Transverse colon (tissue), 3 donors: ENCODE data around the gene TAX1BP1.

Experiments
- EP300 ChIP-seq: sonication (generic); formaldehyde crosslinking; IDR thresholded peaks from one replicate; pipeline ENCODE4 v1.6.1; 2017; ENCODE audit warnings: antibody characterized with exemption, low read depth
- TF ChIP-seq, protein P1 (sequence below), 5 experiments: fragments of 200-600 bp in 3 of 5; fragments of 450-650 bp in 2 of 5; sonication (generic) in 3 of 5; IDR thresholded peaks; 1 replicate in 2 of 5; 2 replicates in 3 of 5; pipeline ENCODE4 v1.5.1; 2016 to 2017; ENCODE audit warnings: antibody characterized with exemption in 5 of 5, inconsistent platforms in 3 of 5, mild to moderate bottlenecking in 2 of 5, moderate library complexity in 1 of 5

DNA sequence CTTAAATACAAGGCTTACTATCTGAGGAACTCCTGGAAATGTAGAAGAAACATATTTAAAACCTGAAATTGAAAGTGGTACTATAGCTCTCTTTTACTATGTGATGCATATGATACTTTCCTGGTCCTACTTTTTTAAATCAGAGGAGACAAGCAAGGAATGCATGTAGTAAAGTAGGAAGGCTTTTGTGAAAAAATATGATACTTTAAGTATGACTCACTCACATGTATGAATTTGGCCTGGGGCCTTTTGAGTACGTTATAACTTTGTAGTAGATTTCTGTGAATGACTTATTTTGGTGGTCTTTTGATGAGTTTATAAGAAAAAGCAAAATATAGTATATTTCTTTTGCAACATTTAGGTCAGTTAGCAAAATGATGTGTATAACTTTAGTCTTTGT, 53.8 kb downstream of the TAX1BP1 start:
- TF ChIP-seq, protein P1, sequence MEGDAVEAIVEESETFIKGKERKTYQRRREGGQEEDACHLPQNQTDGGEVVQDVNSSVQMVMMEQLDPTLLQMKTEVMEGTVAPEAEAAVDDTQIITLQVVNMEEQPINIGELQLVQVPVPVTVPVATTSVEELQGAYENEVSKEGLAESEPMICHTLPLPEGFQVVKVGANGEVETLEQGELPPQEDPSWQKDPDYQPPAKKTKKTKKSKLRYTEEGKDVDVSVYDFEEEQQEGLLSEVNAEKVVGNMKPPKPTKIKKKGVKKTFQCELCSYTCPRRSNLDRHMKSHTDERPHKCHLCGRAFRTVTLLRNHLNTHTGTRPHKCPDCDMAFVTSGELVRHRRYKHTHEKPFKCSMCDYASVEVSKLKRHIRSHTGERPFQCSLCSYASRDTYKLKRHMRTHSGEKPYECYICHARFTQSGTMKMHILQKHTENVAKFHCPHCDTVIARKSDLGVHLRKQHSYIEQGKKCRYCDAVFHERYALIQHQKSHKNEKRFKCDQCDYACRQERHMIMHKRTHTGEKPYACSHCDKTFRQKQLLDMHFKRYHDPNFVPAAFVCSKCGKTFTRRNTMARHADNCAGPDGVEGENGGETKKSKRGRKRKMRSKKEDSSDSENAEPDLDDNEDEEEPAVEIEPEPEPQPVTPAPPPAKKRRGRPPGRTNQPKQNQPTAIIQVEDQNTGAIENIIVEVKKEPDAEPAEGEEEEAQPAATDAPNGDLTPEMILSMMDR (IDR thresholded peaks at IDR 0.05): no peak
- TF ChIP-seq EP300: no peak
